Measurements from ENCODE around the gene CALU. TPM values are rescaled to one million over a fixed set of nuclear protein-coding genes. Genes with fewer than 3 reads are reported as not detected.
A peak's percentile ranks its signal among the peaks of the same experiment; 100 is the strongest.

Gene CALU
- polyA plus RNA-seq, 3 donors: 13.8 to 44.0 (median 33.2) TPM

DNA sequence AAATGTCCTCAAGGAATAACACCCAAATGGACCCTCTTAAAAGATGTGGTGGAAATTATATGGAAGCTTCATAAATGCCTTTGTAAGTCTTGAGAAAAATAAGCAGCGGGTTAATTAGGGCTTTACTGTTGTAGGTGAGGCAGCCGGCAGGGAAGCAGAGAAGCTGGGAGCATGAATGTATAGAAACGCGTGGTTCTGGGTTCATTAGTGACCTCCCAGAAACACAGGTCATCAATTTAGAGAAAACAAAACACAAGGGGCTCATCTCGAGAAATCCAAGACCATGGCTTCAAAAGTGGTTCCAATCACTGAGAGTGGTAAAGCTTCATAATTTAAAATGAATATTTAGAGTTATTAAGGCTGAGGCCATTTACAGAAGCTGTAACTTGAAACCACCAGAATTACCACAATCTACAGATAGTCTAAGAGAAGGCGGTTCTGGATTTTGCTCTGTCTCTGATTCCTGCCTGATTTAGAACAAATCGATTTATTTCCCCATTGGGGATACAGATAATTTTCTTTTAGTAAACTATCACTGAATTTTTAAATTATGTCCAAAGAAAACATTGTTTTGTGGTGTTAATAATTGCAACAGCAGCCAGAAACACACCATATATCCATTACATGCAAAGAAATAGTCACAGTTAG lies 46.4 kb upstream of the CALU start:
- no peak overlapping the region for H3K27ac Mint-ChIP-seq

GRCh38 chr7:128693373-128694015 lies 45.7 kb upstream of the CALU start:
- Mint-ChIP-seq H3K27me3 (ENCODE audit: low read depth in 3 of 3) (peaks cover 26 to 39% (median 34%) of the 10 kb centered on the region in 3 donors), H3K9me3 (peaks cover 0 to 8% (median 4%) of the 10 kb centered on the region in 7 donors), H3K4me3 (no peak overlapping the region), H3K36me3 (no peaks in the 10 kb centered on the region), H3K27ac (peak overlapping the region in 1 of 7 donors; percentile 0), H3K4me1 (peaks cover 13% of the 10 kb centered on the region)
- no peak overlapping the region for H3K4me2 ChIP-seq (replicated peaks; ENCODE audit: extremely low read depth, low read length, poor library complexity, severe bottlenecking)
- H3K79me2 ChIP-seq (ENCODE audit: insufficient read depth, low read length): no peaks in the 10 kb centered on the region
- DNase-seq: no peak
- intact Hi-C loops (cut with micrococcal nuclease): no loop called here
- 91% methylated on average over 18 of the region's 19 CpGs for WGBS (ENCODE audit: insufficient coverage)
- H3K27me3 ChIP-seq (ENCODE audit: control insufficient read depth in 2 of 2, insufficient read depth in 2 of 2, low read length in 2 of 2): peaks cover 24 to 26% of the 10 kb centered on the region in 2 donors
- no peak overlapping the region for H3K9ac ChIP-seq (ENCODE audit: insufficient read depth, low read length, poor library complexity, severe bottlenecking)
- H3K4me1 ChIP-seq (ENCODE audit: control insufficient read depth in 1 of 2, insufficient read depth in 2 of 2, low read length in 2 of 2): peaks cover 10 to 11% of the 10 kb centered on the region in 2 donors
- no peak overlapping the region for H3K27ac ChIP-seq (ENCODE audit: low read depth in 1 of 2, low read length in 2 of 2)
- H4K20me1 ChIP-seq (ENCODE audit: insufficient read depth, low read length): no peaks in the 10 kb centered on the region
- H3K4me3 ChIP-seq (replicated peaks in 1 of 3; ENCODE audit: low read depth in 2 of 3, low read length in 3 of 3): no peak overlapping the region
- TF ChIP-seq, protein P1, sequence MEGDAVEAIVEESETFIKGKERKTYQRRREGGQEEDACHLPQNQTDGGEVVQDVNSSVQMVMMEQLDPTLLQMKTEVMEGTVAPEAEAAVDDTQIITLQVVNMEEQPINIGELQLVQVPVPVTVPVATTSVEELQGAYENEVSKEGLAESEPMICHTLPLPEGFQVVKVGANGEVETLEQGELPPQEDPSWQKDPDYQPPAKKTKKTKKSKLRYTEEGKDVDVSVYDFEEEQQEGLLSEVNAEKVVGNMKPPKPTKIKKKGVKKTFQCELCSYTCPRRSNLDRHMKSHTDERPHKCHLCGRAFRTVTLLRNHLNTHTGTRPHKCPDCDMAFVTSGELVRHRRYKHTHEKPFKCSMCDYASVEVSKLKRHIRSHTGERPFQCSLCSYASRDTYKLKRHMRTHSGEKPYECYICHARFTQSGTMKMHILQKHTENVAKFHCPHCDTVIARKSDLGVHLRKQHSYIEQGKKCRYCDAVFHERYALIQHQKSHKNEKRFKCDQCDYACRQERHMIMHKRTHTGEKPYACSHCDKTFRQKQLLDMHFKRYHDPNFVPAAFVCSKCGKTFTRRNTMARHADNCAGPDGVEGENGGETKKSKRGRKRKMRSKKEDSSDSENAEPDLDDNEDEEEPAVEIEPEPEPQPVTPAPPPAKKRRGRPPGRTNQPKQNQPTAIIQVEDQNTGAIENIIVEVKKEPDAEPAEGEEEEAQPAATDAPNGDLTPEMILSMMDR (IDR thresholded peaks at IDR 0.05): no peak
- no peak overlapping the region for H2AFZ ChIP-seq (ENCODE audit: insufficient read depth, low read depth, low read length, poor library complexity, severe bottlenecking)
- H3K36me3 ChIP-seq (replicated peaks in 1 of 2; ENCODE audit: control insufficient read depth in 1 of 2, insufficient read depth in 2 of 2, low read length in 2 of 2): no peaks in the 10 kb centered on the region
- H3K9me3 ChIP-seq (replicated peaks in 1 of 2; ENCODE audit: control insufficient read depth in 1 of 2, insufficient read depth in 1 of 2, low read length in 2 of 2): no peaks in the 10 kb centered on the region

More for the DNA sequence above, 46.4 kb upstream of the CALU start:
- intact Hi-C loops (cut with micrococcal nuclease): no loop called here
- no peaks in the 10 kb centered on the region for H3K9me3 ChIP-seq (replicated peaks in 1 of 2; ENCODE audit: control insufficient read depth in 1 of 2, insufficient read depth in 1 of 2, low read length in 2 of 2)
- TF ChIP-seq, protein P1 (IDR thresholded peaks at IDR 0.05): no peak
- H3K27me3 Mint-ChIP-seq (ENCODE audit: low read depth in 3 of 3): peaks cover 19 to 34% (median 27%) of the 10 kb centered on the region in 3 donors
- no peak for DNase-seq
- H3K36me3 Mint-ChIP-seq: no peaks in the 10 kb centered on the region
- 90% methylated on average over 2 of the region's 7 CpGs for WGBS (ENCODE audit: insufficient coverage)
- peaks cover 9 to 10% of the 10 kb centered on the region in 2 donors for H3K4me1 ChIP-seq (ENCODE audit: control insufficient read depth in 1 of 2, insufficient read depth in 2 of 2, low read length in 2 of 2)
- H3K9me3 Mint-ChIP-seq: peaks cover 0 to 5% (median 2%) of the 10 kb centered on the region in 7 donors
- no peak overlapping the region for H3K4me2 ChIP-seq (replicated peaks; ENCODE audit: extremely low read depth, low read length, poor library complexity, severe bottlenecking)
- H4K20me1 ChIP-seq (ENCODE audit: insufficient read depth, low read length): no peaks in the 10 kb centered on the region
- H2AFZ ChIP-seq (ENCODE audit: insufficient read depth, low read depth, low read length, poor library complexity, severe bottlenecking): no peak overlapping the region
- no peak overlapping the region for H3K27ac ChIP-seq (ENCODE audit: low read depth in 1 of 2, low read length in 2 of 2)
- H3K79me2 ChIP-seq (ENCODE audit: insufficient read depth, low read length): no peaks in the 10 kb centered on the region
- no peaks in the 10 kb centered on the region for H3K36me3 ChIP-seq (replicated peaks in 1 of 2; ENCODE audit: control insufficient read depth in 1 of 2, insufficient read depth in 2 of 2, low read length in 2 of 2)
- H3K4me3 Mint-ChIP-seq: no peak overlapping the region
- H3K4me1 Mint-ChIP-seq: peaks cover 9% of the 10 kb centered on the region
- no peak overlapping the region for H3K9ac ChIP-seq (ENCODE audit: insufficient read depth, low read length, poor library complexity, severe bottlenecking)
- H3K4me3 ChIP-seq (replicated peaks in 1 of 3; ENCODE audit: low read depth in 2 of 3, low read length in 3 of 3): no peak overlapping the region
- peaks cover 17 to 19% of the 10 kb centered on the region in 2 donors for H3K27me3 ChIP-seq (ENCODE audit: control insufficient read depth in 2 of 2, insufficient read depth in 2 of 2, low read length in 2 of 2)

All from CD14-positive monocyte (primary cell).